Raji (cell line): Measurements from ENCODE around the gene MRPL55.

Experiments used
- POLR2A ChIP-seq: IDR thresholded peaks from 2 replicates; pipeline ENCODE4 v1.6.1; 2011; ENCODE audit warnings: low read depth, low read length, control low read depth; ENCODE audit not compliant: insufficient read depth

MRPL55 gene

GRCh38 chr1:228101994-228102790 is 6.9 kb downstream of the MRPL55 start:
- TF ChIP-seq POLR2A, result no peak

GRCh38 chr1:228101614-228101993 is 7.5 kb downstream of the MRPL55 start:
- TF ChIP-seq POLR2A, result no peak

GRCh38 chr1:228100822-228101613 is 8.1 kb downstream of the MRPL55 start:
- TF ChIP-seq POLR2A, result no peak

GRCh38 chr1:228099331-228099732 is 9.8 kb downstream of the MRPL55 start:
- no peak for TF ChIP-seq POLR2A

GRCh38 chr1:228098323-228098931 is 10.7 kb downstream of the MRPL55 start:
- TF ChIP-seq POLR2A, result no peak

GRCh38 chr1:228097333-228098081 is 11.6 kb downstream of the MRPL55 start:
- no peak for TF ChIP-seq POLR2A

GRCh38 chr1:228096416-228097332 is 12.4 kb downstream of the MRPL55 start:
- TF ChIP-seq POLR2A, result no peak

- no peak for TF ChIP-seq POLR2A
Measured at GRCh38 chr1:228095938-228096337, 13.2 kb downstream of the MRPL55 start.

GRCh38 chr1:228095161-228095560 is 13.9 kb downstream of the MRPL55 start:
- no peak for TF ChIP-seq POLR2A

- no peak for TF ChIP-seq POLR2A
Measured at GRCh38 chr1:228094432-228095016, 14.6 kb downstream of the MRPL55 start.

GRCh38 chr1:228093050-228093906 is 15.8 kb downstream of the MRPL55 start:
- no peak for TF ChIP-seq POLR2A

- no peak for TF ChIP-seq POLR2A
Measured at GRCh38 chr1:228092342-228093049, 16.6 kb downstream of the MRPL55 start.
